Sigmoid colon (tissue), 4 donors: ENCODE results near the gene ADH5.
"Not testable (repeated sequence)": the region's sequence is repeated elsewhere in the genome, so short reads cannot be mapped to it uniquely, and the experiment has no call there.

ENCODE experiments used
- CTCF ChIP-seq, 4 experiments: fragments of 450-650 bp in 3 of 4; fragments of 200-600 bp in 1 of 4; IDR thresholded peaks; one replicate each; pipeline ENCODE4 v1.5.1; 2016 to 2019; ENCODE audit warnings: antibody characterized with exemption in 4 of 4, mild to moderate bottlenecking in 3 of 4, moderate library complexity in 2 of 4
- EP300 ChIP-seq, 4 donors: sonication (generic); formaldehyde crosslinking; IDR thresholded peaks; one replicate each; pipeline ENCODE4 v1.6.1; 2017; ENCODE audit warnings: antibody characterized with exemption in 4 of 4
- POLR2A ChIP-seq, 2 donors: fragments of 450-650 bp; IDR thresholded peaks; one replicate each; pipeline ENCODE4 v1.6.1; 2016; ENCODE audit warnings: antibody characterized with exemption in 2 of 2, mild to moderate bottlenecking in 2 of 2, moderate library complexity in 2 of 2
- POLR2AphosphoS5 ChIP-seq, 4 donors: sonication (generic); formaldehyde crosslinking; IDR thresholded peaks; one replicate each; pipeline ENCODE4 v1.6.1; 2017; ENCODE audit warnings: antibody characterized with exemption in 4 of 4

DNA sequence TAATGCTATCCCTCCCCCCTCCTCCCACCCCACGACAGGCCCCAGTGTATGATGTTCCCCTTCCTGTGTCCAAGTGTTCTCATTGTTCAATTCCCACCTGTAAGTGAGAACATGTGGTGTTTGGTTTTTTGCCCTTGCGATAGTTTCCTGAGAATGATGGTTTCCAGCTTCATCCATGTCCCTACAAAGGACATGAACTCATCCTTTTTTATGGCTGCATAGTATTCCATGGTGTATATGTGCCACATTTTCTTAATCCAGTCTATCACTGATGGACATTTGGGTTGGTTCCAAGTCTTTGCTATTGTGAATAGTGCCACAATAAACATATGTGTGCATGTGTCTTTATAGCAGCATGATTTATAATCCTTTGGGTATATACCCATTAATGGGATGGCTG lies 23.1 kb downstream of the ADH5 start:
- TF ChIP-seq CTCF, POLR2A, EP300, POLR2AphosphoS5 (IDR thresholded peaks at IDR 0.05): not testable (repeated sequence)
